NB4 (cell line): ENCODE results near the gene INS.

Experiments used
- MAX ChIP-seq: IDR thresholded peaks from 2 replicates; pipeline ENCODE4 v1.6.1; 2011; ENCODE audit warnings: low read depth, low read length
- POLR2A ChIP-seq: IDR thresholded peaks from 2 replicates; pipeline ENCODE4 v1.6.1; 2011; ENCODE audit warnings: mild to moderate bottlenecking; ENCODE audit not compliant: insufficient read length; ENCODE audit errors: extremely low read depth
- TF ChIP-seq, protein P1 (sequence below): IDR thresholded peaks from one replicate; pipeline ENCODE4 v1.5.1; 2012; ENCODE audit warnings: low read depth, low read length

DNA sequence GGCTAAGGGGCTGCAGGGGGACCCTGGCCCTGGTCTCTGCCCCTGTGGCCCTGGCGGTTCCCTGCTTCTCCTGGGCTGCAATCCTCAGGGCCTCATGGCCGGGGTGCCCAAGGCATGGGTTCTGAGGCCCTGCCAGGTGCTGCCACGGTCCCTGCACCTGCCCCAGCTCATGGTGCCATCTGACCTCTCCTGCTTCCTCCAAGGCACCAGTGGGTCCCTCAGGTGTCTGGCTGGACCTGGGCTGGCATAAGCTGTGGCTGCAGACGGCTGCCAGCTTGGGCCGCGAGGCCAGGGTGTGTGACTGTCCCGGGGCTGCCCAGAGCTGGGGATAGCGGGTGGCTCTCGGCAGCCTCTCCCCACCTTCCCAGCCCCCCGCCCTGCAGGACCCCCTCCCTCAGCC lies 2.0 kb downstream of the INS start:
- TF ChIP-seq, protein P1, sequence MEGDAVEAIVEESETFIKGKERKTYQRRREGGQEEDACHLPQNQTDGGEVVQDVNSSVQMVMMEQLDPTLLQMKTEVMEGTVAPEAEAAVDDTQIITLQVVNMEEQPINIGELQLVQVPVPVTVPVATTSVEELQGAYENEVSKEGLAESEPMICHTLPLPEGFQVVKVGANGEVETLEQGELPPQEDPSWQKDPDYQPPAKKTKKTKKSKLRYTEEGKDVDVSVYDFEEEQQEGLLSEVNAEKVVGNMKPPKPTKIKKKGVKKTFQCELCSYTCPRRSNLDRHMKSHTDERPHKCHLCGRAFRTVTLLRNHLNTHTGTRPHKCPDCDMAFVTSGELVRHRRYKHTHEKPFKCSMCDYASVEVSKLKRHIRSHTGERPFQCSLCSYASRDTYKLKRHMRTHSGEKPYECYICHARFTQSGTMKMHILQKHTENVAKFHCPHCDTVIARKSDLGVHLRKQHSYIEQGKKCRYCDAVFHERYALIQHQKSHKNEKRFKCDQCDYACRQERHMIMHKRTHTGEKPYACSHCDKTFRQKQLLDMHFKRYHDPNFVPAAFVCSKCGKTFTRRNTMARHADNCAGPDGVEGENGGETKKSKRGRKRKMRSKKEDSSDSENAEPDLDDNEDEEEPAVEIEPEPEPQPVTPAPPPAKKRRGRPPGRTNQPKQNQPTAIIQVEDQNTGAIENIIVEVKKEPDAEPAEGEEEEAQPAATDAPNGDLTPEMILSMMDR = no peak
- TF ChIP-seq POLR2A = no peak
- TF ChIP-seq MAX = no peak
